GM18873 (cell line): ENCODE data around the gene TTLL10.

Source experiments
- ATAC-seq: cut with Tn5 transposase; IDR thresholded peaks from one replicate; pipeline ENCODE4 v1.9.1; 2021; ENCODE audit warnings: mild to moderate bottlenecking, moderate library complexity, moderate number of reproducible peaks; ENCODE audit not compliant: unreplicated experiment, low FRiP score

TTLL10 gene

DNA sequence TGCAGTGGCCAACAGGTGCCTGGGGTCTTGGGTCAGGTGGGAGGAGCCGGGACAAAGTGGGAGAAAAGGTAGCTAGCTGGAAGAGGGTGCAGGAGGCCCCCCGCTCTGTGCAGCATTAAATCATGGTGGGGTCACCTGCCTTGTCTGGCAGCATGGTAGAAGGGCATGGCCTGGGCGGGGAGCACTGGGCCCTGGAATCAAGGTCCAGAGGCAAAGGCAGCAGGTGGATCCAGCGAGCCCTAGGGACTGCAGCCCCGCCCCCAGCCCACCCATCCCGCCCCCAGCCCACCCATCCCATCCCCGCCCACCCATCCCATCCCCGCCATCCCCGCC lies 16.7 kb upstream of the TTLL10 start:
- ATAC-seq: no peak

DNA sequence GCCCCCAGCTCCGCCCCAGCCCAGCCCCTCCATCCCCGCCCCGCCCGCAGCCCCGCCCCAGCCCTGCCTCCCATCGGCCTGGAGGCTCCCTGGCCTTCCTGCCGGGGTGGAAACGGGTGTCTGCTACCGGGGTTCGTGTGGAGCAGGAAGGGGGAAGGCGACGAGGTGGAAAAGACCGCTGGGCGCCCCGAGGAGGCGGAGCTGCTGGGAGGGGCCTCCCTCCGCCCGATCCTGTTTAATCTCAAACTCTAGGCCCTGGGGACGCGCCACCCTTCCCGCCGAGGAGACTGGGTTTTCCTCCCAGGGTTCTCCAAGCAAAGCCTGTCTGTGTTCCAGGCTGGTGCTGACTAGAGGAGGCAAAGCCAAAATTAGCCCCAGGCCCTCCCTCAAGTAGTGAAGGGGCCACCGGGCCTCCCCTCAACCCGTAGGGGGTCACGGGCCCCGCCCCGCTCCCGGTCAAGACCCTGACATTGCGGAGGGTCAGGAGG lies 16.2 kb upstream of the TTLL10 start:
- ATAC-seq: no peak

DNA sequence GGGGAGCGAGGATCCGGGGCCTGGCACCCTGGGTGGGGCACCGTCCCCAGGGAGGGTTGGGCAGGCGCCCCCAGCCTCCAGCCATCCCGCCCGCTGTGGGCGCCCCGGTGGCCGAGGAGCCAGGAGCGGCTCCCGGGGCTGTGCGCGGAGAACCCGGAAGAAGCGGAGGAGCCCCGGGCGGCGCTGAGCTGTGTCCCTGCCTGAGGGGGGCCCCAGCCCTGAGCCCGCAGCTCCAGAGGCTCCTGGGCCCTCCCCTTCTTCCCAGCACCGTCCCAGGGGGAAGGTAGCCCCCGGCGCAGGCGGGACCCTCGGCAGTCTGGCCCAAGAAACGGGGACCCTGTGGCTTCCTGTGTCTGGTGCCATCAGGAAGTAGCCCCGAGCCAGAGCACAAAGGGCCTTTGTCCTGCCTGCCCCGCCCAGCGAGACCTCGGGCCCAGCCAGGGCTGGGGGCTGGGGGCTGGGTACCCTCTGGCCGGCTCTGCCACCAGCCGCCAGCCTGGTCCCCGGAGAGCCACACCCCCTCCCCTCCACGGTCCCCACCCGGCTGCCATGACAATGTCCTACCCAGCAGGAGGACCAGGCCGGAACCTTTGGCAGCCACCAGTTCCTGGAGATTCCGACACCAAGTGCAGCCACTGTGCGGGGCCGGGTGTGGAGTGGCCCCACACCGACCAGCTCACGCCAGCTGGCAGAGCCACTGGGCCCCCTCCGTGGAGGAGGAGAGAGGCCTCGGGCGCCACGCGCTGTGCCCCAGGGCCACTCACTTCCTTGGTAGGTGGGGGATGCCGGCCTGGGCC lies 15.6 kb upstream of the TTLL10 start:
- no peak for ATAC-seq

DNA sequence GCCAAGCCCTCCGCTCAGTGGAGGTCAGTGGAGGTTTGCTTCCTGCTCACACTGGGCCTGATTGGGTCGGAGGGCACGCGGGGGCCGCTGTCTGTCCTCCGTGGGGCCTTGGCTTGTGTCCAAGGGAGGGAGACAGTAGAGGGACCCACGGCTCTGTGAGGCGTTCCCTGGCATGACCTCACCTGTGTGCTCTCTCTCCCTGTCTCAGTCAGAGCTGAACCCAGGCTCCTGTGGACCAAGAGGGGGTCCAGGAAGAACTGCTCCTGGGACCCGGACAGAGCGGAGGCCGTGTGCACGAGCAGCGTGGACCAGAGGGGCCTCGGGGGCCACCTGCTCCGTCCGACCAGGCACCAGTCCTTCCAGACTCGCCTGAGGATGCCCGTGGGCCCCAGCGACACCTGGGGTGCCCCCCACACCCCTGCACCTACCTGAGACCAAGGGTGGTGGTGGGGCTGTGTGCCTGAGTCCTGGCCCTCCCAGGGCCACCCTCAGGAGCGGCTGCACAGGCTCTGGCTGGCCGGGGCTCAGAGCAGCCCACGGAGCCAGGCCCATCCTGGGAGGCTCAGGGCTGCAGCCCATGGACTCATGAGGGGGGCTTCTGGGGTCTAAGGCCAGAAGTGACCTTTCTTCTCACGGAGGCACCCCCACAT lies 13.3 kb upstream of the TTLL10 start:
- ATAC-seq: no peak

DNA sequence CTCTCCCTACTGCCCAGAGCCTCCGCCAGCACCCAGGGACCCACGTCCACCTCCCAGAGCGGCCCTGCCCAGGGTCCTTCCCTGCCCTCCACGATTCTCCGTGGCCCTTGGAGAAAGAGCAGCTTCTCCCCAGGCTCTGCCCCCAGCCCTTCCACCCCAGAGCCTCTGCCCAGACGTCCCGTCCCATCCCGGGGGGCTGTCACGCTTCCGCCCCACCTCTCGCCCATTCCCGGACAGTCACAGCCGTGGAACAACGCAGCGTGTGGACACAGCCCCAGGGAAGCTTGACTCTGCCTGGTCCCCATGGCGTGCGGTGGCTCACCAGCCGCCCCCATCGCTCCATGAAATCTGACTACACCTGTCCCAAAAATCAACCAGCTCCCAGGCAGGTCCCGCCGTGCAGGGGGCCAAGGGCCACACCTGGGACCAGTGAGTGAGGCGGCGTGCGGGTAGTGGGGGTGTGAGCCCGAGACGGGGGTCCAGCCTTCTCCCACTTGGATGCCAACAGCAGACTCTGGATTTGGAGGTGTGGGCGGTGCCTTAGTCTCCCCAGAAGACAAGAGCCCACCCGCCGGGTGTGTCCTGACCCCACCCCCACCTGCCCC lies 12.5 kb upstream of the TTLL10 start:
- no peak for ATAC-seq

DNA sequence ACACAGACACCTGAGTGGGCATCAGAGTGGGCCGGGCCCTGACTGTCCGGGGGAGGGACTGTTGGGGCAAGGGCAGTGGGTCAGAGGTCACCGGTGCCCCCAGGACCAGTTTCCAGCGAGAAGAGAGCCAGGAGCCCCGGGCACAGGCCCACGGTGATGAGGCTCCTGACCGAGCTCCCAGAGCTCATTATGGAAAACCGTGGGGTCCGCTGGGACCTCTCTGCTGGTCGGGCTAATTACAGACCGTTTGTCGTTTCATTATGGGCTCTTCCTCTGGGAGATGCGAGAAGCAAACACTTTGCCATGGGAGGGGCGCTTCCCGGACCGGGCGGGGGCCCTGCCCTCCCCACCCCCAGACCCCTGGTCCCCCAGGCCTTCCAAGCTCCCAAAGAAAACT lies 12.0 kb upstream of the TTLL10 start:
- ATAC-seq: no peak

DNA sequence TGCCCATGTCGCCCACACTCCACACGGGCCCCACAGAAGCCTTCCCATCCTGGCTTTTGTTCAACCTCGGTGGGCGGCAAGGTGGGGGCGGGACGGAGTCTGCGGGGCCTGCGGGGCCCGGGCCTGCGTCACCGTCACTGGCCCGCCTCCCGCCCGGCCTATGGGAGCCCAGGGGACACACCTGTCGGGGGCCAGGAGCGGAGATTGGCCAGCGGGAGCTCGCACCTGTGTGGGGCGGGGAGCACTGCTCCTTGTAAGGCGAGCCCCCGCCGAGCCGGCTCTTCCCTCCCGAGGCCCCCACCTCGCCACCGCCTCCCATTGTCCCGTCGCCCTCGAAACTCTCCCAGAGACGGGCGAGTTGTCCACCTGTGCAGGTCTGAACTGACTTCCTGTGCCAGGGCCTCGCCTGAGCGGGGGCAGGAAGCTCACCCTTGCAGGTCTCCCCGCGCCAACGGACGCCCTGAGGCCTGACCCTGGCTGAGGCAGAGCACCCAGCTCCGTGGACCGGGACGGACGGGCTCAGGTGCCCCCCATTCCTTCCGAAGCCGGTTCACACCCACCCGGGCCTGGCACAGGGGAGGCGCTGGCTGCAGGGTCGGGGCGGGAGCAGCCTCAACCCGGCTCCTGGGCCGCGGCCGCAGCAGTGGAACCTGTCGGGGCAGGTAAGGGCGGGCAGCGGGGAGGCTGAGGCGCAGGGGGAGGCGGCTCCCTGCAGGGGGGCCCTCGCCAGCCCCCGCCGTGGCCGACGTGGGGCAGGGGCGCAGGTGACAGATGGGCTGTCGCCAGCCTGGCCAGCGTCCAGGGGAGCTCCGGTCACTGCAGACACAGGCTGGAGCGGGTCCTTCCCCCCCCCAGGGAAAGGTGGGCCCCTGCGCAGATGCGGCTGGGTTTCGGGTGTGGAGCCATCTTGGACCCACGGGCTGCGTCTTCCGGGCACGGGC lies 10.8 kb upstream of the TTLL10 start:
- no peak for ATAC-seq

DNA sequence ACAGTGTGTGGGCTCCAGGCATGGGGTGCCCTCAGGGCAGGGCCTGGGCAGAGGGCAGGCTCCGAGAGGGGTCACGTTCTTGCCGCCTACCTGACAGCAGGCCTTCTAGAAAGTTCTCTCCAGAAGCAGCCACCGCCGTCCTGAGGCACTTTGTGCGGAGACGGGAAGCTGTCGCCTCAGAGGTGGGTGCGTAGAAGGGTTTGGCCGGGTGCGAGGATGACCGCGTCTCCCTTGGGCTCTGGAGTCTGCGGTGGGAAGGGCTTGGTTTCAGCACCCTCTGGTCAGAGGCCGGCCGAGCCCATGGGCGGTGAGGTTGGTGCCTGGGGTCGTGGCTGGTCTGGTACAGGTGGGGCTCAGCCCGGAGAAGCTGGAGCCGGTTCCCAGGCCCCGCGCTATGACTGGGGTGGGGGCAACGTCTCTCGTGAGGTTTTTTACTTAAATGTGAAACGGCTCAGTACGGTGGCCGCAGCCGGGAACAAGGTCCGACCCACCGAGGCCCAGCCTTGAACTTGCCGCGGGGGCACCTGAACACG lies 10.1 kb upstream of the TTLL10 start:
- no peak for ATAC-seq

DNA sequence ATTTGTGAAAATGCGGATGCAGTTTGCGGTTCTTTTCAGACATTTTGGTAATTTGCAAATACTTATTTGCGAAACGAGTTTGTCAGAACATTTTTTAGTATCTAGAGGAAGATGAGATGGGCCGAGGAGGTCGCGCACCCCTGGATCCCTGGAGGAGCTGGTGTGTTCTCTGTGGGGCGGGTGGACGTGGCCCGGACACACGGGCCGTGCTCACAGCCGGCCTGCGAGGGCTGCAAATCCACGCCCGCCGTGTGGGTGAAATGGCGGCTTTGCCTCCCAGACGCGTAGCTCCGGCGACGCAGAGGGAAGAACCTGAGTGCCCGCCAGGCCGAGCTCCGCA lies 9.3 kb upstream of the TTLL10 start:
- no peak for ATAC-seq

DNA sequence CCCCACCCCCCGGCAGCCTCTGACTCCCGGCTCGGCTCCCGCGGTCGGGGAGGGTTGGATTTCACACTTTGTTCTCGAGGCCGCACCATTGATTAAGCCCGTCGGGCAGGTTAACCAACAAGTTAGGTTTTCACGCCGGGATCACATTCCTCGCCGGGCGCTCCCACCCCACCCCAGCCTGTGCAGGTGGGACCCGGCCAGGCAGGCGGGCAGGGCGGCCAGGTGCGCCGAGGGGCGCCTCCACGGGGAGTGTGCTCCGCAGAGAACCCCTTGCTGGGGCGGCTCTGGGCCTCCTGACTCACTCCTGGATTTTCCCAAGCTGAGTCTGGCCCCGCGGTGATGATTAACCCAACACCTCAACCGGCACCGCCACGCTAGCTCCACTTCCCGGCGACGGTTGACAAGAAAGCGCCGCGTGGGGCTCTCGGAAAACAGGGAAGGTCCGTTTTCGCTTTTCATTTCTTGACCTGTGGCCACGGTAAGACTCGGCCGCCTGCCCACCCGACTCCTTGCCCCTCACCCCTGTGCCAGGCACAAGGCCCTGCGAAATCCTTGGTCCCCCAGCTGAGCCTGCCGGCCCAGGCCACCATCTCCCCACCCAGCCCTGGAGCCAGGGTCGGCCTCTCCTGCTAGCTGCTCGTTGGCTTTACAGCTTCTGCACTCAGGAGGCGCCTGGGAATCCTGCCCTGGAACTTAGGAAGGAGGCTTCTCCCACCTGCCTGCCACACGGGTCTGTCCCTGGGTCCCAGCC lies 8.8 kb upstream of the TTLL10 start:
- no peak for ATAC-seq

DNA sequence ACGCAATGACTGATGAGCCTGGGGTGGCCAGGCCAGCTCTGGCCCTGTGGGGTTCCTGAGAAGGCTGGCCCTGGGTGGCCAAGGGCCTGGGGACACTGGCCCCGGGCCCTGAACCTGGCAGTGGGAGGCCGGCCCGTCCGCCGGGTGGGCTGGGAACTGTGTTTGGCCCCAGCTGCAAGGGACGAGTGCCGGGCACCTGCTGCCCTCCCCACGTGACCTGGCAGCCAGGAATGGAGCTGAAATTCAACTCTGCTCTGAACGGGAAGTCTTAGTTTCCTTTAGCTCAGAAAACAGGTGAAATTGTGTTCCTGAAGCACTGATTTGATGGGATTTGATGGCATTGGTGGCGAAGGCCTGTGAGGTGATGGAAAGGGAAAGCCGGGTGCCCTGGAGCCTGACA lies 8.2 kb upstream of the TTLL10 start:
- no peak for ATAC-seq

DNA sequence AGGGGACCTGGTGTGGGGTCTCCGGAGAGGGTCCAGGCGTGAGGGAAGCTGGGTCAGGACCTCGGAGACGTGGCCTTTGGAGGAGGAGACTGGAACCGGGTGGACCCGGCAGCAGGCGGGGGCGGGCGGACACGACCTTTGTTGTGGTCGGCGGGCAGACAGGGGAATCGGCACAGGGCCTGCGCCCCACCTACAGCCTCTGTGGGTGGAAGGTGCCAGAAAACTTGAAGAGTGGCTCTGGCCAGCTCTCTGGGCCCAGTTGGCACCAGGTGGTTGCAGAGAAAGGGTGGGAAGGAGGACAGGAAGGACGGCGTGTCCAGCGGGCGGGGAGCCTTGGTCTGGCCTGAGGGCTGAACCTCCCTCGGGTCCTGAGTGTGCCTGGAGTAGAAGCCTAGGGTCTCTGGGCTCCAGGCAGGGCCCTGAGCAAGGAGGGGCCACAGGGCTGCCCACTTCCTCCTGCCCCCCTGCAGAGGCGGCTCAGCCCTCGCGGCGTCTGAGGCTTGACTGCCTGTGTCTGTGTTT lies 7.7 kb upstream of the TTLL10 start:
- ATAC-seq: no peak

DNA sequence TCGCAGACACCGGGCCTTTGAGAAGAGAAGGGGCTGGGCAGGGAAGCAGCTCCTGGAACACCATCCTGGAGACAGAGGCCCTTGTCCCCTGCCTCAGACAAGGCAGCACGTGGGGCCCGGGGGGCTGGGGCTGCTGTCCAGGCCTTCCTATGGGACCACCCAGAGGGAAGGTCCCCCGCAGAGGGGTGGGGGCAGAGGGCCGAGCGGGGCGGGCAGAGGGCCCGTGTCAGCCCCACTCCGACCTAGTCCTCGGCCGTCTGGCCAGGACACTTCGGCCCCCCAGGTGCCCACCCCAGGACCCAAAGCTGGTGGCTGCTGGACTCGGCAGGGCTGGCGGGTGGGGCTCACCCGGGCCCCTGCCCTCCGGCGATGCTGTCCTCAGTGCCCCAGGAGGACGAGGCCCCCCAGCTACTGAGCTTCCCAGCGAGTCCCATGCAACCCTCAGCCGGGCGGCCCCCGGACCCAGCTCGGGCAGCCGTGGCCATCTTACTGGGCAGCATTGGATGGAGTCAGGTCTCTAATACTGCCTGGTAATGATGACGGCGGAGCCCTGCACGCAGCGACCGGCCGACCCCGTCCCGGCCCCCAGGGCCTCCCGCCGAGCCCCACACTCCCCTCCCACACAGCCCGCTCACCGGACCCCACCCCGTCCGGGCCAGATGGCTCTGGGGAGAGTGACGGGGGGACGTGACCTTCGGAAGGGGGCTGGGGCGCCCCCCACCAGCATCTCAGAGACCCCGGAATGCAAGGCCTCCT lies 6.9 kb upstream of the TTLL10 start:
- ATAC-seq: no peak

DNA sequence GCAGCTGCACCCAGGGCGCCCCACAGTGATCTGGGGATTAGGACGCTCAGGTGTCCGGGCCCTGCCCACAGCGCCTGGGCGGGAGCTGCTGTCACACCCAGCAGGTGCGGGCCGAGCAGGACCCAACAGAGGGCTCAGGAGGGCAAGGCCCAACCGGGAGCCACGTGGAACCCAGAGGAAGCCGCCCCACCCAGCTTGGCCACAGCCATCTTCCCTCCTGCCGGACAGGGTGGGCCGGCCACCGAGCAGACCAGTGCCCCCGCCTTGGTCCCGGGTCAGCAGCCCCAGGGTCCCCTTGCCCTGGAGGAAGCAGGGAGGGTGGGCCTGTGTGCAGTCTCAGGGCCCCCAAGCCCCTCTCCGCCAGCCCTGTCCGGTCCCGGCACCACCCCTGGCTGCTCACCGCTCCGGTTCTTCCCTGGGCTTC lies 6.3 kb upstream of the TTLL10 start:
- no peak for ATAC-seq

DNA sequence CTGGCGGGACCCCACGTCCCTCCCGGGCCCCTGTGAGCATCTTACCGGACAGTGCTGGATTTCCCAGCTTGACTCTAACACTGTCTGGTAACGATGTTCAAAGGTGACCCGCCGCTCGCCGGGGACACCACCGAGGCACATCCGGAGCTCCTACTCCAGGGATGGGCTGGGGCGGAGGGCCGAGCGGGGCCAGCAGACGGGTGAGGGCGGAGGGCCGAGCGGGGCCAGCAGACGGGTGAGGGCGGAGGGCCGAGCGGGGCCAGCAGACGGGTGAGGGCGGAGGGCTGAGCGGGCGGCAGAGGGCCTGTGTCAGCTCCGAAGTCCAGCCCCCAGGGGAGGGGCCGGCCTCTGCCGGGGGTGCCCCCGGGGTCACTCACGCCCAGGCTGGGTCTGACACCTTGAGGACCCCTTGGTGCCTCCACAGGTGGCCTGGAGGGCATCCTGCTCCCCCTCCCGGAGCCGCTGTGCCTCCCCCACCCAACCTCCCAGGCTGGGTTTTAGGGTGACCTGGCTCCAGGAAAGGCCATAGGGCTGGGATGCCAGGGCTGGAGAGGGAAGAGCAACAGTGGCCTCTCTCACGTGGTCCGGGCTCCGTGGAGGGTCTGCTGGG lies 5.7 kb upstream of the TTLL10 start:
- no peak for ATAC-seq

DNA sequence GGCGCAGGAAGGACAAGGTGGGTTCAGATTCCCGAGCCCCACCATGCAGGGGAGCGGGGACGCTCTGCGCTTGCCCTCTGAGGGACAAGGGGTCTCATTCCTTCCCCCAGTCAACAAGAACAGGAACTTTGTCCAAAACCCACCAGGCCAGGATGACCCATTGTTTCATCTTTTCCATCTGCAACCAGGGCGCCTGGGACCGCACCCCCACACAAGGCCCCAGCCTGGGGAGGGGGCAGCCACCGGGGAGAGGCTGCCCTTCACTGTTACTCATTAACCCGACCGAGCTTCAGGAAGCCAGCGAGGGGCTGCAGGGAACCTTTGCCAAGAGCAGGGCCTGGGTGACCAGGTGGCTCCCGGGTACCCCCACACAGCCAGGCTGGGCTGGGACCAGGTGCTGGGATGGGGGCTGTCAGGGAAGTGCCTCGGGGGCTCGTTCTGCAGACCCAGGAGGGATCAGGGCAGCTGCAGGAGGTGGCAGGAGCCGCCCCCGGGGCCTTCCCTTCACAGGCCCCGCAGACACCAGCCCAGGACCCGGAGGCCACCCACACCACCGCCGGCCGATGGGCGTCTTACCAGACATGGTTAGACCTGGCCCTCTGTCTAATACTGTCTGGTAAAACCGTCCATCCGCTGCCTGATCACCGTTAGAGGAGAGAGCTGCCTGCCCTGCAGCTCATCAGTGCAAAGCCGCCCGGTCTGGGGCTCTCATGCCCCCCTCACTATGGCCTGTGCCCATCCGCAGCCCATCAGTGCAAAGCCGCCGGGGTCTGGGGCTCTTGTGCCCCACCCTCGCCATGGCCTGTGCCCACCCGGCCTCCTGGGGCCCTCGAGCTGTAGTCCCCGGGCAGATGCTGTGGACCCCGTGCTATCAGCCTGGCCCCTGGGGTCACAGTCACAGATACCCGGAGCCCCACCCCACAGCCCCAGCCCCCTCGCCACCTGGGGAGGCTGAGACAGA lies 4.9 kb upstream of the TTLL10 start:
- no peak for ATAC-seq

DNA sequence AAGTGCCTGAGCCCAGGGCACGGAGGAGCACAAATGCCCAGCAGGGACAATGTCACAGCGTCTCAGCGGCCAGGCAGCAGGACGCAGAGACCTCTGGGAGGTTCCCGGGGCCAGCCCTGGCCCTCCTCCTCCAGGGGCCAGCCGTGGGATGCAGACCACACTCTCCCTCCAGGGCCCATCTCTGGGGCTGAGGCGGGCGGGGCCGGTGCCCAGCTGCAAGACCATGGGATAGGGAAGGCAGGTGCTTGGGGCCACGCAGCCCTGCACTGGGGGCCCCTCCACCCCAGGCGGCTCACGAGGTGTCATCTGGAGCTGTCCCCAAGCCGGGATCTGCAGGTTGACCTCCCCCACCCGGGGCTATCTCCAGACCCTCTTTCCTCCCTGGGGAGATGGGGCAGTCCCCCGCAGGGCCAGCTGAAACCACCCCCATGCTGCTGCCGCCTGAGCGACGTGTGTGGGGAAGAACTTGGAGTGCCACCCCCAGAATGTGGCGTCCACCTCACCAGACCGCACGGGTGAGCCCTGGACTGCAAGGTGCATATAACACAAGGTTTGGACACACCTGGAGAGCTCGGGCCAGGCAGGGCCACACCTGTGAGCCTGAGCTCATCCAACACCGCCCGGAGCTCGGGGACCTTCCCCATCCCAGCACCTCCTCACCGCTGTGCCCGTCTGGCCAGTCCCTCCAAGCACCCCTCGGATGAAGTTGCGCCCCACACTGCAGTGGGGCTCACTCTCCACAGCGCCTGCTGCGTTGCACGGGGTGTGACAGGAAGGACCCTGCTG lies 4.1 kb upstream of the TTLL10 start:
- ATAC-seq: no peak
